Heart left ventricle (tissue), 16 donors: ENCODE measurements around the gene ADSS1. TPM values are rescaled to one million over a fixed set of nuclear protein-coding genes. Genes with fewer than 3 reads are reported as not detected.

Source experiments
- ATAC-seq, 4 donors: fragments of 200-7000 bp; cut with Tn5 transposase; one replicate each; pipeline ENCODE4 v1.9.1; 2020 to 2022; ENCODE audit warnings: moderate library complexity in 4 of 4, mild to moderate bottlenecking in 3 of 4, moderate number of reproducible peaks in 1 of 4
- DNase-seq, 5 donors: peaks; one replicate each; pipeline ENCODE4 v3.0.0-alpha.2; 2020
- H3K27ac ChIP-seq, 12 donors: fragments of 200-600 bp; sonication (generic) in 4 of 12; one replicate each; pipeline versions ENCODE4 v1.5.0 to v1.8.0; 2016 to 2022; ENCODE audit warnings: mild to moderate bottlenecking in 2 of 12
- H3K27me3 ChIP-seq, 9 donors: fragments of 200-600 bp; sonication (generic) in 2 of 9; one replicate each; pipeline versions ENCODE4 v1.5.1 to v1.8.0; 2016 to 2022; ENCODE audit warnings: mild to moderate bottlenecking in 3 of 9
- H3K36me3 ChIP-seq, 9 donors: fragments of 200-600 bp; sonication (generic) in 2 of 9; one replicate each; pipeline versions ENCODE4 v1.5.0 to v1.8.0; 2018 to 2022; ENCODE audit warnings: mild to moderate bottlenecking in 2 of 9
- H3K4me1 ChIP-seq, 12 donors: fragments of 200-600 bp; sonication (generic) in 4 of 12; one replicate each; pipeline versions ENCODE4 v1.5.0 to v1.8.0; 2016 to 2022; ENCODE audit warnings: mild to moderate bottlenecking in 3 of 12
- H3K4me3 ChIP-seq, 12 donors: fragments of 200-600 bp; sonication (generic) in 4 of 12; one replicate each; pipeline versions ENCODE4 v1.5.0 to v1.8.0; 2017 to 2022; ENCODE audit warnings: mild to moderate bottlenecking in 9 of 12, moderate library complexity in 4 of 12
- H3K9me3 ChIP-seq, 12 donors: fragments of 200-600 bp; sonication (generic) in 4 of 12; one replicate each; pipeline versions ENCODE4 v1.5.0 to v1.8.0; 2016 to 2022; ENCODE audit warnings: mild to moderate bottlenecking in 1 of 12
- CTCF ChIP-seq, 12 donors: fragments of 200-600 bp; sonication (generic) in 4 of 12; IDR thresholded peaks; one replicate each; pipeline versions ENCODE4 v1.5.0 to v1.8.0; 2018 to 2022; ENCODE audit warnings: antibody characterized with exemption in 12 of 12, mild to moderate bottlenecking in 5 of 12
- POLR2A ChIP-seq, 2 donors: fragments of 450-650 bp; IDR thresholded peaks; one replicate each; pipeline ENCODE4 v1.6.1; 2017; ENCODE audit warnings: antibody characterized with exemption in 2 of 2, mild to moderate bottlenecking in 2 of 2, moderate library complexity in 2 of 2
- WGBS, 4 donors: extraction: QIAGEN DNeasy Blood & Tissue Kit in 2 of 4; methylation state at CpG; one replicate each; pipeline versions ENCODE4 v1.1.5 to v1.1.7; 2013 to 2018; 5-methylcytosine and 5-hydroxymethylcytosine counted together
- intact Hi-C, 10 donors: fragments of 100-400 bp; cut with DNase I; formaldehyde crosslinking; loops; one replicate each; pipeline versions ENCODE4 v1.11.1 to v1.14.2; 2022
- polyA plus RNA-seq, 2 donors: library from polyadenylated mRNA; stranded (reverse); fragments of 200-250 nt; gene quantifications; one replicate each; pipeline ENCODE4 v1.2.3, GENCODE V29; 2013
- total RNA-seq, 9 donors: library from RNA; depleted of rRNA in 2 of 9; stranded (reverse); fragments of >200 nt in 2 of 9; fragmentation: NEBNext Ultra II Directional in 3 of 9; extraction: Animal tissue kit (Norgen Biotek cat#: 25700) in 3 of 9; gene quantifications; one replicate each; pipeline versions ENCODE4 v1.1.0 to v1.2.4, GENCODE V29; 2016 to 2023
- donor health status: ischemic (EF 13 %, LVEDD 7.1; RV severe dilation, severe dysfunction).
- donor health status: healthy with polysubstance abuse.
- donor health status: DM: no; HTN: yes; CAD: no.
- donor health status: DM: no; HTN: no; CAD: no.
- donor health status: ischemic (EF 25% LVEDD 6.9; RV normal size, moderate dysfunction).
- donor health status: ischemic (EF 25% LVEDD 5.7; RV mildly dilated, moderate dysfunction).
- donor health status: healthy.
- donor health status: DM: yes; HTN: yes; CAD: no.
- donor health status: ischemic (EF 35%, LVEDD 5.7; RV mildly dilated, moderate dysfunction).
- donor health status: nonischemic (EF 11% LVEDD 7.7; RV severe dilation, severe dysfunction).
- donor health status: DM: yes; HTN: yes; CAD: no.
- donor health status: PGD.
- donor health status: ischemic (EF 29% LVEDD 5.4; RV normal size, mild dysfunction).
- donor health status: nonischemic (EF 23%, LVEDD 6.1; RV moderate dilation, normal function).

Gene ADSS1
- total and polyA plus RNA-seq, 11 donors, result 64.7 to 258 (median 160) TPM

GRCh38 chr14:104697317-104697703 is 26.7 kb upstream of the ADSS1 start:
- WGBS, 4 donors, result 80 to 91% (median 85%) methylated on average over 10 of the region's 10 CpGs

GRCh38 chr14:104697892-104698583 is 26.0 kb upstream of the ADSS1 start:
- no peak for ATAC-seq
- peaks cover 27 to 91% (median 75%) of the 10 kb centered on the region in 12 donors for H3K4me1 ChIP-seq

More at GRCh38 chr14:104697317-104697703, 26.7 kb upstream of the ADSS1 start:
- H3K9me3 ChIP-seq, result no peaks in the 10 kb centered on the region
- DNase-seq (no peak), ATAC-seq (no peak)
- H3K4me1 ChIP-seq, result peaks cover 27 to 98% (median 79%) of the 10 kb centered on the region in 12 donors
- TF ChIP-seq POLR2A (IDR thresholded peaks at IDR 0.05) (no peak), CTCF (IDR thresholded peaks at IDR 0.05) (no peak)
- peaks cover 0 to 23% (median 15%) of the 10 kb centered on the region in 9 donors for H3K36me3 ChIP-seq
- no peak overlapping the region for H3K4me3 ChIP-seq
- peak overlapping the region in 9 of 12 donors; percentile 12 to 89 (median 81) for H3K27ac ChIP-seq
- intact Hi-C loops, result no loop called here
- H3K27me3 ChIP-seq, result no peaks in the 10 kb centered on the region

DNA sequence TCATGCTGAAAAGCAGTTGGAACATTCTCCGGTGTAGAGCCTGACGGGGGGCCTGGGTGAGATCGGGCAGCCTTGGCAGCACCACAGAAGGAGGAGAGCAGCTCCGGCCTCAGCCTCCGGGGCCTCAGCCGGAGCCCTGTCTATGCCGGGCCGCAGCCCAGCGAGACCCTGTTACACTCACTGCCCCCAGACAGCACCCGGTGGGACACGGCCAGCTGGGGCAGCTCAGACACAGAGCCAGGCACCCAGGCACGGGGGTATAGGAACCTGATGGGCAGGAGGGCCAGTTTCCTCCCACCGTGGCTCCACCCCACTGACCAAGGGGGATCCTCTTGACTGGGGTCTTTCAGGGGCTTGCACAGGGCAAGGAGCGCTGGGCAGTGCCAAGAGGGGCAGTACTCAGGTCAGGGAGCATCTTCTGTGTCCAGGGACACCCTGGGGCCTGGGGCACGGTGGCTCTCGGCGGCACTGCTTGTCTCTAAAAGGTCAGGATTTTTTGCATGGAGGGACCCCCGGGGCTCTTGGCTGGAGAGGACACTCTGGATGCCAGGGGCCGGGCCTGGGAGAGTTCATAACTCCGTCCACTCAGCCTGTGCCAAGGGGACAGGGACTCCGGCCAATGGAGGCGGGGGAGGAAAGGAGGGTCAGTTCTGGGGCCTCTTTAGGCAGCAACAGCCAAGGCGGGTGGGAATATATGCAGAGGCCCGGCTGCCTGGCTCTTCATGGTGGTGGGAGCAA is 25.2 kb upstream of the ADSS1 start:
- 20 to 40% (median 26%) methylated on average over 20 to 24 of the region's 24 CpGs for WGBS, 4 donors

More at GRCh38 chr14:104697892-104698583, 26.0 kb upstream of the ADSS1 start:
- DNase-seq, result no peak
- TF ChIP-seq POLR2A (IDR thresholded peaks at IDR 0.05) (no peak), CTCF (IDR thresholded peaks at IDR 0.05) (no peak)
- 35 to 54% (median 46%) methylated on average over 11 to 19 of the region's 19 CpGs for WGBS, 4 donors
- H3K27me3 ChIP-seq, result no peaks in the 10 kb centered on the region
- H3K27ac ChIP-seq, result peak overlapping the region in 9 of 12 donors; percentile 29 to 89 (median 81)
- peak overlapping the region in 7 of 12 donors; percentile 4 to 52 (median 45) for H3K4me3 ChIP-seq
- no peaks in the 10 kb centered on the region for H3K9me3 ChIP-seq
- intact Hi-C loops, result no loop called here
- H3K36me3 ChIP-seq, result peaks cover 0 to 31% (median 20%) of the 10 kb centered on the region in 9 donors

More for the DNA sequence above, 25.2 kb upstream of the ADSS1 start:
- intact Hi-C loops, result no loop called here
- Histone ChIP-seq H3K36me3 (peaks cover 0 to 39% (median 29%) of the 10 kb centered on the region in 9 donors), H3K27ac (peak overlapping the region in 10 of 12 donors; percentile 57 to 89 (median 78)), H3K9me3 (no peaks in the 10 kb centered on the region), H3K4me1 (peaks cover 27 to 83% (median 68%) of the 10 kb centered on the region in 12 donors), H3K27me3 (no peaks in the 10 kb centered on the region), H3K4me3 (peak overlapping the region in 10 of 12 donors; percentile 19 to 52 (median 40))
- peak; percentile 68 to 86 (median 75) for DNase-seq
- peak; percentile 8 to 38 (median 25) for ATAC-seq
- TF ChIP-seq CTCF (IDR thresholded peaks at IDR 0.05) (no peak), POLR2A (IDR thresholded peaks at IDR 0.05) (no peak)
